ENCODE data around the gene PHLDA1. TPM values are rescaled to one million over a fixed set of nuclear protein-coding genes. Genes with fewer than 3 reads are reported as not detected.

Gene PHLDA1
- total RNA-seq, 4 donors from 2014 or later = 2.4 to 32.7 (median 7.9) TPM

GRCh38 chr12:76006028-76006925, 25.3 kb downstream of the PHLDA1 start:
- TF ChIP-seq POLR2A (IDR thresholded peaks at IDR 0.05) (no peak), CTCF (IDR thresholded peaks at IDR 0.05 in 4 of 5, conservative IDR thresholded peaks at IDR 0.05 in 1 of 5) (no peak)
- Histone ChIP-seq H3K27ac (no peak overlapping the region), H3K4me1 (no peaks in the 10 kb centered on the region), H3K27me3 (no peaks in the 10 kb centered on the region), H3K9me3 (no peaks in the 10 kb centered on the region), H3K36me3 (no peaks in the 10 kb centered on the region), H3K4me3 (no peak overlapping the region)
- no peak for ATAC-seq
- in situ Hi-C loops (cut with MboI; ENCODE audit: low sequenced_read_pairs in 4 of 4) = no loop called here
- intact Hi-C loops (cut with DNase I; ENCODE audit: low total_unique reads) = no loop called here
- DNase-seq = no peak

- intact Hi-C loops (cut with DNase I; ENCODE audit: low total_unique reads) = no loop called here
- Histone ChIP-seq H3K4me1 (no peaks in the 10 kb centered on the region), H3K9me3 (no peaks in the 10 kb centered on the region), H3K27me3 (no peaks in the 10 kb centered on the region), H3K4me3 (no peak overlapping the region), H3K36me3 (no peaks in the 10 kb centered on the region), H3K27ac (no peak overlapping the region)
- no peak for TF ChIP-seq CTCF (IDR thresholded peaks at IDR 0.05 in 4 of 5, conservative IDR thresholded peaks at IDR 0.05 in 1 of 5)
- no peak for TF ChIP-seq POLR2A (IDR thresholded peaks at IDR 0.05)
- DNase-seq = no peak
- ATAC-seq = no peak
- in situ Hi-C loops (cut with MboI; ENCODE audit: low sequenced_read_pairs in 4 of 4) = no loop called here
Measured at GRCh38 chr12:76003355-76003638, 28.3 kb downstream of the PHLDA1 start.

- Histone ChIP-seq H3K4me3 (no peak overlapping the region), H3K27ac (no peak overlapping the region), H3K36me3 (no peaks in the 10 kb centered on the region), H3K9me3 (no peaks in the 10 kb centered on the region), H3K4me1 (no peaks in the 10 kb centered on the region), H3K27me3 (no peaks in the 10 kb centered on the region)
- intact Hi-C loops (cut with DNase I; ENCODE audit: low total_unique reads) (no loop called here), in situ Hi-C loops (cut with MboI; ENCODE audit: low sequenced_read_pairs in 4 of 4) (no loop called here)
- ATAC-seq (no peak), DNase-seq (no peak)
- TF ChIP-seq CTCF (IDR thresholded peaks at IDR 0.05 in 4 of 5, conservative IDR thresholded peaks at IDR 0.05 in 1 of 5) (no peak), POLR2A (IDR thresholded peaks at IDR 0.05) (no peak)
Measured at GRCh38 chr12:76002598-76003354, 28.8 kb downstream of the PHLDA1 start.

DNA sequence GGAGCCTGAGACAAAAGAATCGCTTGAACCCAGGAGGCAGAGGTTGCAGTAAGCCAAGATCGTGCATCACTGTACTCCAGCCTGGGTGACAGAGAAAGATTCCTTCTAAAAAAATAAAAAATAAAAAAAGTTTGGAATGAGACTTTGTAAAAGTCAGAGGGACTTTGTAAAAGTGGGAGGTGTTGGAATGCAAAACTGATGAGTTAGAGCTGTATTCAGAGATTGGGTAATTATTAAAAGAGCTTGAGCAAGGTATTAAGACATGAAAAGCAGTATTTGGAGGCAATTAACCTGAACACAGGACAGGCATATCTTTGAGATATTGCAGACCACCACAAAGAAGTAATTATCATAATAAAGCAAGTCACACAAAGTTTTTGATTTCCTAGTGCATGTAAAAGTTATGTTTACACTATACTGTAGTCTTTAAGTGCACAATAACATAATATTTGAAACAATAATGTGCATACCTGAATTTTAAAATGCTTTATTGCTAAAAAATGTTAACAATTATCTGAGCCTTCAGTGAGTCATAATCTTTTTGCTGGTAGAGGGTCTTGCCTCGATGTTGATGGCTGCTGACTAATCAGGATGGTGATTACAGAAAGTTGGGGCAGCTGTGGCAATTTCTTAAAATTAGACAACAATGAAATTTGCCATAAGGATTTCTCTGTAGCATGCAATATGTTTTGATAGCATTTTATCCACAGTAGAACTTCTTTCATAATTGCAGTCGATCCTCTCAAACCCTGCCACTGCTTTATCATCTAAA, 33.1 kb downstream of the PHLDA1 start:
- H3K36me3 ChIP-seq = no peaks in the 10 kb centered on the region
- H3K4me3 ChIP-seq = no peak overlapping the region
- in situ Hi-C loops (cut with MboI; ENCODE audit: low sequenced_read_pairs in 4 of 4) = no loop called here
- no peak overlapping the region for H3K27ac ChIP-seq
- H3K4me1 ChIP-seq = peaks cover 0 to 4% of the 10 kb centered on the region in 2 donors
- DNase-seq (no peak), ATAC-seq (no peak)
- H3K27me3 ChIP-seq = no peaks in the 10 kb centered on the region
- H3K9me3 ChIP-seq = no peaks in the 10 kb centered on the region
- TF ChIP-seq POLR2A (IDR thresholded peaks at IDR 0.05) (no peak), CTCF (IDR thresholded peaks at IDR 0.05 in 4 of 5, conservative IDR thresholded peaks at IDR 0.05 in 1 of 5) (no peak)
- intact Hi-C loops (cut with DNase I; ENCODE audit: low total_unique reads) = no loop called here
